Liver (tissue), 9 donors: ENCODE results near the gene SLC6A3. TPM values are rescaled to one million over a fixed set of nuclear protein-coding genes. Genes with fewer than 3 reads are reported as not detected.

Source experiments
- DNase-seq: peaks from one replicate; pipeline ENCODE4 v3.0.0-alpha.2; 2017; ENCODE audit warnings: low spot score
- H3K27ac ChIP-seq, 2 donors: one replicate each; pipeline ENCODE4 v1.7.0; 2013; ENCODE audit warnings: inconsistent platforms in 2 of 2, low read length in 2 of 2, control low read depth in 1 of 2, low read depth in 1 of 2, mild to moderate bottlenecking in 1 of 2
- H3K27me3 ChIP-seq, 4 donors: one replicate each; pipeline versions ENCODE4 v1.6.1 to v1.7.0; 2013; ENCODE audit warnings: low read length in 3 of 4, inconsistent platforms in 1 of 4, mild to moderate bottlenecking in 1 of 4, moderate library complexity in 1 of 4; ENCODE audit not compliant: control insufficient read depth in 4 of 4, insufficient read depth in 4 of 4
- H3K36me3 ChIP-seq, 4 donors: one replicate each; pipeline versions ENCODE4 v1.6.1 to v1.7.0; 2013; ENCODE audit warnings: low read length in 3 of 4, mild to moderate bottlenecking in 3 of 4, low read depth in 1 of 4, moderate library complexity in 1 of 4; ENCODE audit not compliant: control insufficient read depth in 4 of 4, insufficient read depth in 3 of 4
- H3K4me1 ChIP-seq, 4 donors: one replicate each; pipeline versions ENCODE4 v1.6.1 to v1.7.0; 2013; ENCODE audit warnings: low read length in 3 of 4, mild to moderate bottlenecking in 3 of 4, moderate library complexity in 1 of 4; ENCODE audit not compliant: control insufficient read depth in 4 of 4, insufficient read depth in 4 of 4
- H3K4me3 ChIP-seq, 3 donors: one replicate each; pipeline versions ENCODE4 v1.6.1 to v1.7.0; 2013; ENCODE audit warnings: low read length in 3 of 3, control low read depth in 1 of 3, low read depth in 1 of 3, mild to moderate bottlenecking in 1 of 3
- H3K9ac ChIP-seq, 2 donors: one replicate each; pipeline ENCODE4 v1.7.0; 2013; ENCODE audit warnings: low read length in 2 of 2, mild to moderate bottlenecking in 2 of 2, moderate library complexity in 2 of 2, control low read depth in 1 of 2, low read depth in 1 of 2
- H3K9me3 ChIP-seq, 4 donors: one replicate each; pipeline versions ENCODE4 v1.6.1 to v1.7.0; 2013; ENCODE audit warnings: low read length in 3 of 4; ENCODE audit not compliant: control insufficient read depth in 4 of 4
- ATF3 ChIP-seq: IDR thresholded peaks from 2 replicates; pipeline ENCODE4 v1.6.1; 2016; ENCODE audit warnings: antibody characterized with exemption
- CTCF ChIP-seq: fragments of 150-350 bp; IDR thresholded peaks from 2 replicates; pipeline ENCODE4 v1.5.1; 2017; ENCODE audit warnings: improper control_type of control experiment, low read depth, low read length; ENCODE audit not compliant: missing input control
- FOXA2 ChIP-seq: IDR thresholded peaks from 2 replicates; pipeline ENCODE4 v1.6.1; 2016; ENCODE audit warnings: antibody characterized with exemption
- GABPA ChIP-seq, 2 donors: IDR thresholded peaks in 1 of 2; conservative IDR thresholded peaks in 1 of 2; 2 replicates each; pipeline ENCODE4 v1.6.1; 2016; ENCODE audit warnings: antibody characterized with exemption in 2 of 2, mild to moderate bottlenecking in 1 of 2, moderate library complexity in 1 of 2
- HNF4A ChIP-seq, 2 donors: conservative IDR thresholded peaks; 2 replicates each; pipeline ENCODE4 v1.6.1; 2016; ENCODE audit warnings: antibody characterized with exemption in 2 of 2, mild to moderate bottlenecking in 2 of 2
- HNF4G ChIP-seq: IDR thresholded peaks from 2 replicates; pipeline ENCODE4 v1.6.1; 2016; ENCODE audit warnings: antibody characterized with exemption
- JUND ChIP-seq, 2 donors: IDR thresholded peaks; 2 replicates each; pipeline ENCODE4 v1.6.1; 2016; ENCODE audit warnings: antibody characterized with exemption in 2 of 2
- NR2F2 ChIP-seq: IDR thresholded peaks from 2 replicates; pipeline ENCODE4 v1.6.1; 2016; ENCODE audit warnings: antibody characterized with exemption
- RAD21 ChIP-seq, 2 donors: IDR thresholded peaks; 2 replicates each; pipeline ENCODE4 v1.6.1; 2016; ENCODE audit warnings: antibody characterized with exemption in 2 of 2, mild to moderate bottlenecking in 2 of 2
- REST ChIP-seq: IDR thresholded peaks from 2 replicates; pipeline ENCODE4 v1.6.1; 2016; ENCODE audit warnings: antibody characterized with exemption, mild to moderate bottlenecking
- SP1 ChIP-seq: IDR thresholded peaks from 2 replicates; pipeline ENCODE4 v1.6.1; 2018; ENCODE audit warnings: antibody characterized with exemption, mild to moderate bottlenecking
- YY1 ChIP-seq: IDR thresholded peaks from 2 replicates; pipeline ENCODE4 v1.6.1; 2016; ENCODE audit warnings: antibody characterized with exemption, mild to moderate bottlenecking
- ZBTB33 ChIP-seq: IDR thresholded peaks from 2 replicates; pipeline ENCODE4 v1.6.1; 2016; ENCODE audit warnings: antibody characterized with exemption
- WGBS: extraction: QIAGEN DNeasy Blood & Tissue Kit; methylation state at CpG from one replicate; pipeline ENCODE4 v1.1.7; 2013; 5-methylcytosine and 5-hydroxymethylcytosine counted together
- polyA plus RNA-seq, 2 donors: library from polyadenylated mRNA; stranded (reverse) in 1 of 2; unstranded in 1 of 2; fragments of 200-250 nt in 1 of 2; fragments of >200 nt in 1 of 2; fragmentation: Nextera tagmentation in 1 of 2; extraction: Ambion mirVana in 1 of 2; gene quantifications; one replicate each; pipeline versions ENCODE4 v1.2.1 to v1.2.3, GENCODE V29; 2013 to 2015
- total RNA-seq, 2 donors: library from RNA; depleted of rRNA; stranded (reverse); fragments of >200 nt; gene quantifications; one replicate each; pipeline ENCODE4 v1.2.3, GENCODE V29; 2014
- donor health status: healthy.
- donor health status: healthy.
- donor health status: healthy.
- donor health status: healthy.
- donor health status: healthy.

Gene SLC6A3
- total and polyA plus RNA-seq, 4 donors: not detected

GRCh38 chr5:1420211-1421195 is 24.7 kb downstream of the SLC6A3 start:
- Histone ChIP-seq H3K4me3 (no peak overlapping the region), H3K4me1 (no peaks in the 10 kb centered on the region), H3K27ac (no peak overlapping the region), H3K36me3 (no peaks in the 10 kb centered on the region), H3K9ac (no peak overlapping the region), H3K9me3 (no peaks in the 10 kb centered on the region), H3K27me3 (no peaks in the 10 kb centered on the region)
- TF ChIP-seq CTCF (no peak), ATF3 (no peak), SP1 (no peak), HNF4A (conservative IDR thresholded peaks at IDR 0.05) (no peak), ZBTB33 (no peak), GABPA (IDR thresholded peaks at IDR 0.05 in 1 of 2, conservative IDR thresholded peaks at IDR 0.05 in 1 of 2) (no peak), JUND (IDR thresholded peaks at IDR 0.05) (no peak), RAD21 (IDR thresholded peaks at IDR 0.05) (no peak), YY1 (no peak), FOXA2 (no peak), REST (no peak), NR2F2 (no peak), HNF4G (no peak)
- no peak for DNase-seq
- WGBS: 78% methylated on average over 23 of the region's 23 CpGs
